Activated CD4-positive, alpha-beta T cell treated with anti-CD3 and anti-CD28 coated beads, Interleukin-2, amount 50 U/mL, for 4 hours (primary cell): ENCODE measurements around the gene PDE4B.

Experiments used
- DNase-seq, 2 experiments: peaks; one replicate each; pipeline ENCODE4 v3.0.0-alpha.2; 2020

The PDE4B gene

DNA sequence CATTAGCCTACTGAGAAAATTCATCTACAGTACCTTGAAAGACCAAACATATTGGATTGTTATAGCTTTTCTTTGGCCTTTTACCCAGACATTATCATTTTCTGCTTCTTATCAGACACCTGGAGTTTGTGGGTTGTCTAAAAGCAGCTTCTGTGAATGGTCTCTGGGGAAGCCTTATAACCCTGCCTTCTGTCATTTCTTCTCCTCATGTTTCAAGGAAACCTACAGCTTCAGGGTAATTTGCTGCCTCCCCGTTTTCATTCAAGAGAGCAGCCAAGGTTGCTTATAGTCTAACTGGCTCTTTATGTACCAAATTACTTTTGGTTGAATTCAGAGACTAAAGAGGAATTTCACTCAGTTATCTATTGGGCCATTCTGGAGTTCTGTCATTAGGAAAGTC is 453.0 kb downstream of the PDE4B start:
- no peak for DNase-seq

DNA sequence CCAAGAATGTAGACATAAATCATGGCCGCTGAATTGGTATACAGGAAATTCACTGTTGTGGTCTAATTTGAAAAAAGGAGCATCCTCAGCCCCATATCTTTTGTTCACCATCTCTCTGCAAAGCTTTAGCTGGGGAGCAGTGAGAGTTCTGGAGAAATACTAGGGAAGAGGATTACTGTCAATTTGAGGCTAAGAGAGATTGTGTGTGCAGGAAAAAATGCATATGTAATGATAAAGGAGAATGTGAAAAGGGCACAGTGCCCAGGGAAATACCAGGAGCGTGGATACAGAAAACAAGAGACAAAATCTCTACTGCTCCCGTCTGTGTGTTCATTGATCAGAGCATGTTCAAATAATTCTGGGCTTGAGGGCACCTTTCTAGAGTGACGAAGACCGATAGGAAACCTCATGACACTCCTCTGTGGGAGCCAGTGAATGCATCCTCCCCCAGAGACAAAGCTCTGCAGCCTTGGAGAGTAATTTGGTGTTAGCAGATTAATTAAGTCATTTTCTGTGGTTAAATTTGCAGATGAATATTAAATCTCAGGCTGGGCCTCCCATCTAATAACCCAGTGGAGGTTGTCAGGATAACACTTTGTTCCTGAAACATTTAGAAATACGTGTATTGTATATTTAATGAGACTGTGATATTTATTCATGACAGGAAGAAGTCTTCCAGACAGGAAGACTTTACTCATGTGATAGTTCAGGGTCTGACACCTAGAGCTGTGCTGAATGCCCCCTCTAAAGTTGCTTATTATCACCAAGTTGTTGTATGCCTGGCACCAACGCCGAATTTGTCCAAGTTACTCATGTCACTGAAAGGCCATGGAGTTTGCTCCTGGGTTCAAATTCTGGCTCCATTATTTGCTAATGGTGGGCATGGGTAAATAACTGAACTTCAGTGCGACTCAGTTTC is 453.9 kb downstream of the PDE4B start:
- DNase-seq = no peak

DNA sequence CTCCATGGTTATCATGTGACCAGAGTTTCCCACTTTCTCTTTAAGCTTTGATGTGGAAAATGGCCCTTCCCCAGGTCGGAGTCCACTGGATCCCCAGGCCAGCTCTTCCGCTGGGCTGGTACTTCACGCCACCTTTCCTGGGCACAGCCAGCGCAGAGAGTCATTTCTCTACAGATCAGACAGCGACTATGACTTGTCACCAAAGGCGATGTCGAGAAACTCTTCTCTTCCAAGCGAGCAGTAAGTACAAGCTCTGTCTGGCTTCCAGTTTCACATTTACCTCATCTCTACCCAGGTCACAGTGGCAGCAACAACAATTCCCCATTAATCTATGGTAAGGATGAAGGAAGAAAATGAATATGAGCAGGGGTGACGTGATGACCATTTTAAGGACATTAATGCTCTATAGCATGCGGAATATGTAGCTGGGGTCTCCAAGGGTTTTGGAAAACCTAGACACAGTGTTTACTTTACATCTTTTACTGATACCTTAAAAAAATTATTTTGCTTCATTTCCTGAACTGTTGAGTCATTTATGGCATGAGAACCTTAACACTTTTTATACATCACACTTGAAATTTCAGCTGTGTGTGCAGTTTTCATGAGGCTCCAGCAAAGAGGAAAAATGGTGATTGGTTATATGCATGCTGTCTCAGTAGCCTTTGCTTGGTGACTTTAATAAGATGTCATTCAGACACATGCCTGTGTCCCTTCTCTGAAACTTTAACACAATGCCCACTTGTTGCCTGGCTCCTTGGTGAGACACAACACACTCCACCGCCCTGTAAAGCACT is 454.9 kb downstream of the PDE4B start:
- DNase-seq = peak; percentile 12 to 19

DNA sequence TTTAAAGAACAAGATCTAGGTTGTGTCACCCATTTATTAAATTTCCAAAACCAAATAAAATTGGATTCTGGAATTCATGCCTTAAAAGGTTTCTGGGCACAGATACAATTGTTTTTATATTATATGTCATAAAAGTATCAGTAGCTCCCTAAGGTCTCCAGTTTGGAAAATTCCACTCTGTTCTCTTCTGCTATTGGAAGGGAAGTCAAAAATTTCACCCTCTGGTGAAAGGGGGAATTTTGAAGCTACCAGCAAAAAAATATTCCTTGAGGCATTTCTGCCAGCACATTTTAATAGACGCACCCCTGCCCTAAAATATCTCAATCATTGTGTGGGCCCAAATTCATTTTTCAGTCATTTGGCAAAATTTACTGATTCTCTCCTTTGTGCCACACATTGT is 455.6 kb downstream of the PDE4B start:
- DNase-seq = no peak

DNA sequence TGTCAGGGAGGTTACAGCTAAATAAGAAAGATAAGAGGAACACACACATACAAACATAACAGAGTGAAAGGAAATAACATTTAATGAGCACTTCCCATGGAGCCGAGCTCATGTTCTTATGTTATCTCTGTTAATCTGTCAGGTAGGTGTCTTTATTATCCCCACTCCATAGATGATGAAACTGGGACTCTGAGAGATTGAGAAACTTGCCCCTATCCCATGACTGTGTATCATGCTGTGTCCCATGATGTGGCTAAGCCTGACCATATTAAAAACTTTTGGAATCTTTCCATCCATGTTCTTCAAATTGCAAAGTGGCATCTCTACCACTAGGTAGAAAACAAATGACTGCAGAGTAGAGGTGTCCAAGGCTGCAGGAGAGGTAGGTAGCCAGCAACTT is 456.1 kb downstream of the PDE4B start:
- no peak for DNase-seq

DNA sequence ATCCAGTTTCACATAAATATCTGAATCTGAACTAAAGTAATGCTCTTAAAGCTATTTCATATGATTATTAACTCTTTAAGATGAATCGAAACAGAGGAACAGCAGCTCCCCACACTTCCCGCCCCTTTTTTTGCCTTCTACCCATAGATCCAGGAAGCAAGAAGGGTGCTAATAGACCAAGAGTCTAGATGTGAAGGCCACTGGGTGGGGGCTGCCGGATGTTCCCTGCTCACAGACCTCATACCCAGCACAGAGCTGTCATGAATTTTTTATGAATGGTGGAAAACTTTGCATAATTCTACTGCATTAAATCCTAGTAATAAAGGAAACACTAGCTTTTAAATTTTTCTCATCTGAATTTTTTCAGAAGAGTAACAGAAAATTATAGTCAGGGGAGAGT is 457.4 kb downstream of the PDE4B start:
- no peak for DNase-seq

DNA sequence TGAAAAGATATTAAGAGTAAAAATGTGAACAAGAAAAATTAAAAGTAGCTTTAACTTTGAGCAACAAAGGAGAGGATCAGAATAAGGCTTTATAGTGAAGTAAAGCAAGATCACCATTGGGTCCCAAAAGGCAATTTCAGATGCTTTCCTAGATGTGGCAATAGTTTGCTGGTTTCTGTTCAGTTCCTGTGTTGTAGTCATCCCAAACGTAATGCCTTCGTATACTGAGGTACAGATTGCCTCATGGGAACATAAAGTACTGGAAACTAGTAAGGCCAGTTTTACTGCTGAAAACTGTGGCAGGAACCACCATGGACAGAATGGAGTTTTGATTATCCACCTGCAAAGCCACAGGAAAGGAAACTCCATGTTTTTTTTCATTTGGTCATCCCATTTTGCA is 457.8 kb downstream of the PDE4B start:
- no peak for DNase-seq

DNA sequence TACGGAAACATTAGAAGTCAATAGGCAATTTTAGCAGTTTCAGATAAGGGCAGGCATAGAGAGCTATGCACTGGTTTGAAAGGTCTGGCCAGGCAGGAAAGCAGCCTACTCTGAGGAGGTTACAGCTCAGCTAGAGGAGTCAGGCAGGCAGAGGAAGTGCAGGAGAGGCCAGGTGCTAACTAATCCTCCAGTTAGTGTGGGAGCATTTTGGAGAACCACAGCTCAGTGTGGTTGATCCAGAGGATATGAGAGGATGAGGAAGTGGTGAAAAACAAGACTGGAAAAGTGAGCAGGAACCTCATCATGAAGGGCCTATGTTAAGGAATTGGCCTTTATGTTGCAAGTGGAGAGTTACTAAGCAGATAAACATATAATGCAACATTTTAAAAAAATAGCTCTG is 458.9 kb downstream of the PDE4B start:
- no peak for DNase-seq

DNA sequence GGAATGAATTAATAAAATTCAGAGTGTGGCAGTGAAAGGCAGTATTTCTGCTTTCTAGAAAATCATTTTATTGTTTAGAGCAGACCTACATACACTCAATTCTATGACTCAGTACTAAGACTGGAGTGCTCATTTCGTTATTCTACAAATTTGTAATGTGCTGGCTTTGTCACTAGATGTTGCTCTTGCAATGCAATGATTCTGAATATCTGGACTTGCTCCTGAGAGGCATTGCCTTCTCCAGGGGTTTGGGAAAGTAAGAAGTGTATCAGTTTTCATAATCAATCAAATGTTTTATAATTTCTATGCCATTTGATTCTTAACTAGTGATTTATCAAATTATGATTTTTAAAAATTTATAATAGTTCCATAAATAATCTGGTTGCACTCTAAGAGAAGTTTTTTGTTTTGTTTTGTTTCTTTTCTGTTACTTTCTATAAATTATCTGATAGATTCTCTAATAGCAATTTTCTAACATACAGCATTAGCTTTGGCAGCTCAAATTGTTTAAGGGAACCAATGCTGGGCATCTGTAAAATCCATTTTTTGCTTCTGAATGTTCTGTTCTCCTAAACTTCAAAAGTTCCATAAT is 460.7 kb downstream of the PDE4B start:
- DNase-seq = no peak

DNA sequence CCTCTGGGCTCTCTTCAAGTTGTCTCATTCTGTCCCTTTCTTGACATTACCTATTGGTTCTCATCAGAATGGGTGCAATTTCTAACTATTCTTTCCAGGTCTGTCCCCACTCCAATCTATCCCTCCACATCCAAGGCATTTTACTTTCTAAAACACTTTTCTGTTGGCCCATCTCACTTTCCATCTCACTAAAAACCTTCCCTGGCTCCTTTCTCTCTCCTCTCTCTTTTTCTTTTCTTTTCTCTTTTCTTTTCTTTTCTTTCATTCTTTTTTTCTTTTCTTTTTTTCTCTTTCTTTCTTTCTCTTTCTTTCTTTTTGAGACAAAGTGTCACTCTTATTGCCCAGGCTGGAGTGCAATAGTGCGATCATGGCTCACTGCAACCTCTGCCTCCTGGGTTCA is 462.1 kb downstream of the PDE4B start:
- no peak for DNase-seq

DNA sequence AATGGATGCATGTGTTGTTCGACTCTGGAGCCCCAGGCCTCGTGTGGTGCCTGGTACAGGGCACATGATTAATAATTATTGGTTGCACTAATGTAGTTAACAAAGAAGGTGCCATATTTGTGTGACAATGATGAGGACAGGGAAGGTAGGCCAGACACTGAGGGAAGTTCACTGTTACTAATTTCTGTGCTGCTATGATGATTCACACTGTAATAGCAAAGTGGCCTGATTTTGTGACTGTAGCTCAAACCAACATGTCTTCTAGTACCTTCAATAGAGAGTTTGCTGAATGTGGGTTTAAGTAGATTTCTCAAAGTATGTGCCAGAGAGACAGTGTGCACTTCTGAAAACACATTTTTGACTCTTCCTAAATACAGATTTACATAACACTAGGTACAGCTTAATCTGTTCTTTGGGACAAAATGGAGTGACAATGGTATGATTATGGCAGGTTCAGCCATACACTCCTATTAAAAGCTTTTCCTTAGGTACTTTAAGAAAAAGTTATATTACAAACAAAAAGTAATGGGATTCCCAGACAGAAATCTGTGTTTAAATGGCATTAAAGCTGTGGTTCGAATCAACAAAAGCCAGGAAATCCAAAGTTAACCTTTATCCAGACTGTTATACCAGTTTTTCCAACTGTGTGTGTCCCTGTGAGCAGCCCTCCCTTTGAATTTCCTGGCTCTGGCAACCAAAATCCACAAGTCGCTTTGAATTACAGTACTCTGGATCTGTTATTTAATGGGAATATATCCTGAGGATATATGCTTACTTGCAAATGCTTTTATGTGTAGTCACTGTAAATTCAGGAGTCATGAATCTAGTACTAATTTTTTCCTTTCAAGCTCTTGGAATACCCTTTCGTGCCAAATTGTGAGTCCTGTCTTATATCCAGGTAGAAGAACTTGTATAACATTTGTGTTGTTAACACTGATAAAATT is 464.2 kb downstream of the PDE4B start:
- no peak for DNase-seq

DNA sequence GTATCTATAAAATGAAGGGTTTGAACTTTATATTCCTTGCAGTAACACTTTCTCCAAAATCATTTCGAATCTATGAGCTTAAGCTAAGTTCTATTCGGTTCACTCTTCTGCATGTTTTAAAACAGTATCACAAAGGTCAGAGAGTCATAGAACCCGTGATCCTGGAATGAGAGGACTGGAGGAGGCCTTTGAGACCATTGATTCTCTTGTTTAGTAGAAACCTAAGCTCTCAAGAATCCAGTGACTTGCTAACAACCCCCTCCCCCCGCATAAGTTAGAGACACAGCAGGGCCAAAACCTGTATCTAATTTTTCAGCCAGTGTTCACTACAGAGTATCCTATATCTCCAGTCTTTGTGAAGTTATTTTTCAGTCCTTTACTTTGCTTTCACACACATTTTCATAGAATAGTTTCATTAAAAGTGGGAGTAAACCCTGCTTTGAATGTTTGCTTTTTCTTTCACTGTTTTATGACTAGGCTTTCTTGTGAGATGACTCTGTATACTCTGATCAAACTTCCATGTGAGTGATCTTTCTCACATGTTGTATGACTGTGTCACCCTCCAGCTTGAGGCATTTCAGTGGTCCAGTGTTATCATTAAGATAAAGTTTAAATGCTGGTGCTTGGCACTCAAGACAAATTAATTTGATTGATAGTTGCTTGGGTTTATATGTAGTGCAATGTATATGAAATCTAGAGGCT is 465.9 kb downstream of the PDE4B start:
- DNase-seq = no peak

DNA sequence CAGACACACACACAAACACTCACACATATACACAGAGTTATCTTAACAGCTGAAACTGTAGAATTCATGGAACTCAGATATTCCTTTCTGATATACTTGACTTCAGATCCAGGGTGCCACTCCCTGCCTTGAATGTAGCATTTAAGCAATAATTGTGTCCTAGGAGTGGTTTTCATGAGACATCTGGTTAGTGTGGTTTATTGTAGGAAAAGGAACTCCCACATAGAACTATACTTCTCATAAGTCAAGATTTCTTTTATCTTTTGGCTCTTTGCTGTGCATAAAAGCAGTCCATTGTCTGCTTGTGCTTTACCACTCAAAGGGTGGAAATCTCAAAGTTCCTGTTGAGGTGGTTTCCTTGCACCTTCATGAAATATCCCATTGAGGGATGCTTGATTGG is 468.7 kb downstream of the PDE4B start:
- no peak for DNase-seq

DNA sequence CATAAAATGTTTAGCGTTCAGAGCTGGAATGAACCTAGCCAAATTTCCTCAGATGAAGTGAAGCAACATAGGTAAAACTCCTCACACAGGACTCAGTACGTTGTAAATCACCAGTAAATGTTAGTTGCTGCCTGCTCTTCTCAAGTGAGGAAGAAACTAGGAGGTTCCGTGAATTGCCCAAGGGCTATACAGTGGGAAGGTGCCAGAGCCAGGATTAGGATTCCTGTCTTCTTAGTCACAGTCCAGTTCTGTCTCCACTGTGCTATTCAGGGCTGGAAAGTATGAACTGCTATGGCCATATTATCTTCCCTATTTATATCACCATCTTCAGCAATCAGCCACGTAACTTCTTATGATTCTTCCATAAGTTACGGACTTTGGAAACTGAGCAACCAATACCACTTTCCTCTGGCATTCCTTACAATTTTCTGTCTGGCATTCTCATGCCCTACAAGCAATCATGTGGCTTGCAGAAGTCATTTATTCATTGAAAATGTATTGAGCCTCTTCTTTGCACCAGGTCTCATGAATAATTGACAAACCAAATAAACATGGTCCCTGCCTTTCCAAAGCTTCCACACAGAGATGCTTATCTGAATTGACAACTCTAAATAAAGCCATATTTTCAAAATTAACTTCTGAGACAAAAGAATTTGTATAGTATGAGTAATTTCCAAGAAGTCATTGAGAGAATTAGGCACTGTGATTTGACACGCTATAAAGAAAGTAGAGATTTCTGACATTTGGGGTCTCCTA is 469.7 kb downstream of the PDE4B start:
- DNase-seq = no peak

DNA sequence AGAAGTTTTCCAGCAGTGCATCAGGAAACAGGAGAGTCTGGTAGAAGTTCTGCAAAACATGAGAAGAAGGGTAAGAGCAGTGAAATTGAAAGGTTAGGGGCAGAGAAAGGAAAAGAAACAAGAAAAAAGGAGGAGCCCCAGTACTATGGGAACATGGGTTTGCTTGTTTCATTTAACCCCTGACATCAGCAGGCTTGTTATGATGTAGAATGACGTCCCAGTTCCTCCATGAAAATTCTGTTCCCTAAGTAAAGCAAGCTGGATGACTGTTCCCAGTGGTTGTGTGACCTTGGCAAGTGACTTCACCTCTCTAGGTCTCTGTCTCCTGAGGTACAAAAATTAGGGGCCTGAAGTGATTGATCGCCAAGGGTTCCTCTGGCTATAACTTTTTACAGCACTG is 472.6 kb downstream of the PDE4B start:
- DNase-seq = no peak

DNA sequence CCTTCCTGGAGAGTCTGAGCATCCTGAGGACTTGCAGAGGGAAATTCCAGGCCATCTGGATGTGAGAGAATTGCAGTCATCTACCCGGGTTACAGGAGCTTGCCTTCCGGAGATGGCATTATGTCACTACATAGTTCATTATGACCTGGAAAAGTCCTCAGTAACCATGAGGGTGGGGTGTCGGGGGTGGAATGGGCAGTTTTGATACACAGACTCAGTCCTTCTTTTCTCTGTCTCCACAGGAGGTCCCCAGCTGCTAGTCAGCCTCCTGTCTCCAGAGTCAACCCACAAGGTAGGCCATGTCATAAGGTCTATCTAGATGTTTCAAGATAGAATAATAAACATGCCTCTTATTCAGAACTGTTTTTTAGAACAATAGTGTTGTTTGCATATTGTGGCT is 473.1 kb downstream of the PDE4B start:
- DNase-seq = no peak

DNA sequence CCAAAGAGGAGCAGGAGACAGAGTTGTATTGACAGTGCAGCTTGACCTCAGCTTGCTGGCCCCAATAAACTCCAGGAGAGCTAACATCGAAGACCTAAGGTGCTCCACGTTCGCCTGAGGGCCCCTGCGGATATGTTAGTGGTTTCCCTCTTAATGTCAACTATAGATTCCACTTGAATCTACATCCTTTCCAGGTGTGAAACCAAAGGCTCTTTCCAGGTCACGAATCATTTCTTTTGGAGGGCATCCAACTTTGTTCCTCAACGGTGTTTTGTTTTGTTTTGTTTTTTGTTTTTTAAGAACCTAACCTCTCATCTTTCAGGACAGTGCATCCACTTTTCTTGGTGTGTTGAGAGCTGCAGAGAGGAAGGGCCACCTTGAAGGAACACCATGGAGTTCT is 473.7 kb downstream of the PDE4B start:
- no peak for DNase-seq

DNA sequence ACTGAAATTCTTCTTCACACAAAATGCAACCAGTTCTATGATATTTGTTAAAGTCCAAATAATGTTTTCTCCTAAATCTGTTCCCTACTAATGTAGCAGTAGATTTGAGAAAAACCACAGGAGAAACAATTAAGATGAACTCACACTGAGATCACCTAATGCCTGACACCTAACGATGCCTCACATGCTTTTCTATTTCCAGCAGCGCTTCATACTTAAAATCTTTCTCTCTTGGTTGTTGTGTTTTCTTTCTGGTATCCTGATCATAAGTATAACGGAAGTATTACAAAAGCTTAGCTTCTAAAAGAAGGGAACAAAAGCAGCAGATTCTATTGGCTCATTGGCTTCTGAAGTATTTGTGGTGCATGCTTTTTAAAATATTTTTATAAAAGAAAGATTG is 474.1 kb downstream of the PDE4B start:
- DNase-seq = no peak

DNA sequence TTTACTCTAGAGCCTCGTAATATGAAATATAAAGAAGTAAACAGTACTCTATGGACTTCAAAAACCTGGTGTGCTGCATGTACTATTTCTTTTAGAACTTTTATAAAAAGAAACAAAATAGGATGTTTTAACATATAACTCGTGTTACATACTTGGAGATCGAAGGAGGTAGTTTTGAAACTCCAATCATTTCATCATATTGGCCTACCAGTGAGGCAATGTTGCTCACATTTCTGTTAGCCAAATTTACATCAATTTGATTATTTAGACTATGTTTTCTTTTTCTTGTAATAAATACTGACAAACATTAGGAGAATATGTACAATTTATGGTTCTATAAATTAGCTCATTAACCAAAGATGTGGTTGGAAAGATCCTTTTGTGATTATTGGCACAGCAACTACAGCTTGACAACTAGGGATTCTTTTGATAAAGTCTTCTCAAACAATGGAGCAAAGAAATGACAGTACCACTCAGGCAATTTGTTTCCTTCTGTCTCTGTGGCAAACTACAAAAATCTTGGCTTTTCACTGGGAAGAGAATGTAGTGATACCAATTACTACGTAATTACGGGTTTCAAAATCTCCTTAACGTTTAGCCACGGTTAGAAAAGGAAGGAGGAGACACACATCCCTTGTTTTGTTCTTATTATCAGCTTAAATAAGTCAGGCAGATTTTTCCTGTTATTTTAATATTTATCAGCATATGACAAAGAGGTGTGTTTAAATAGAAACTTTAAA is 474.7 kb downstream of the PDE4B start:
- DNase-seq = no peak

DNA sequence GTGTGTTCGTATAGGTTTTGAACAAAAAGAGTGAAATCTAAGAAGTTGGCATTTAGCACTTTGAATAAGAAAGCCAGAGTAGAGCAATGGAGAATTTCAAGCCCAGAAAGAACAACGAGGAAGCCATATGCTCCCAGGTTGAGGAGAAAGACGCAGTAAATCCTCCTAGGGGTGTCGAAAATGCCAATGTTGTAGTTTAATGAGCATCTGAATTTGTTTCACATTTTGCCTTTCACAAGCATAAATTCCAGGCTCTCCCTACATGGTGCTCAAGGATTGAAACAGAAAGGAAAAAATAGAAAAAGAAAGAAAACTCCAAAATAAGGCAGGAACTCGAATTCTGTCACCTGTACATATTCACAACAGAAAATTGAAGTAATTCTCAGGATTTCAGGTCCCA is 476.5 kb downstream of the PDE4B start:
- DNase-seq = no peak
